Measurements from ENCODE around the gene AKR1A1.

DNA sequence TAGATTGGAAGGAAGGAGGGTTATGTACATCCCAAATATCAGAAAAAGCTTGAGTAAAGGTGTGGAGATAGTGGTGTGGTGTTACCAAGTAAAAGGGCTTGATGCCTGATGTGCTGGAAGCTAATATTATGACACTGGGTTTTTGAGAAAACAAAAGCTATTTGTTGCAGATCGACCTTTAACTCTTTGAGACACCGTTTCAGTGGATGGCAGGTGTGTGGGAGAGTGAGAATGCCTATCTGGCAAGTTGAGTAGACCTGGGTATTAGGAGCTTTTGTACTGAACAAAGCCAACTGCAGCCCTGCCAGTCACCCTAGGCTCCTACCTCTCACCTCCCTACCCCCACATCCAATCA, 49.1 kb upstream of the AKR1A1 start:
- no peak for TF ChIP-seq CTCF (IDR thresholded peaks at IDR 0.05)
- TF ChIP-seq POLR2A (IDR thresholded peaks at IDR 0.05), result no peak
